ENCODE data around the gene STX17. TPM values are rescaled to one million over a fixed set of nuclear protein-coding genes. Genes with fewer than 3 reads are reported as not detected.

Gene STX17
- total RNA-seq, 1 experiment from 2014 or later = 24.6 TPM

- H3K27ac ChIP-seq (ENCODE audit: low read depth, low read length) = no peak overlapping the region
- TF ChIP-seq, protein P1, sequence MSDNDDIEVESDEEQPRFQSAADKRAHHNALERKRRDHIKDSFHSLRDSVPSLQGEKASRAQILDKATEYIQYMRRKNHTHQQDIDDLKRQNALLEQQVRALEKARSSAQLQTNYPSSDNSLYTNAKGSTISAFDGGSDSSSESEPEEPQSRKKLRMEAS (IDR thresholded peaks at IDR 0.05) = peak; percentile 61
- TF ChIP-seq, protein P2, sequence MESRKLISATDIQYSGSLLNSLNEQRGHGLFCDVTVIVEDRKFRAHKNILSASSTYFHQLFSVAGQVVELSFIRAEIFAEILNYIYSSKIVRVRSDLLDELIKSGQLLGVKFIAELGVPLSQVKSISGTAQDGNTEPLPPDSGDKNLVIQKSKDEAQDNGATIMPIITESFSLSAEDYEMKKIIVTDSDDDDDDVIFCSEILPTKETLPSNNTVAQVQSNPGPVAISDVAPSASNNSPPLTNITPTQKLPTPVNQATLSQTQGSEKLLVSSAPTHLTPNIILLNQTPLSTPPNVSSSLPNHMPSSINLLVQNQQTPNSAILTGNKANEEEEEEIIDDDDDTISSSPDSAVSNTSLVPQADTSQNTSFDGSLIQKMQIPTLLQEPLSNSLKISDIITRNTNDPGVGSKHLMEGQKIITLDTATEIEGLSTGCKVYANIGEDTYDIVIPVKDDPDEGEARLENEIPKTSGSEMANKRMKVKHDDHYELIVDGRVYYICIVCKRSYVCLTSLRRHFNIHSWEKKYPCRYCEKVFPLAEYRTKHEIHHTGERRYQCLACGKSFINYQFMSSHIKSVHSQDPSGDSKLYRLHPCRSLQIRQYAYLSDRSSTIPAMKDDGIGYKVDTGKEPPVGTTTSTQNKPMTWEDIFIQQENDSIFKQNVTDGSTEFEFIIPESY (IDR thresholded peaks at IDR 0.05; ENCODE audit: extremely low read depth, insufficient replicate concordance, low read length) = no peak
- no peaks in the 10 kb centered on the region for H3K9me2 ChIP-seq (ENCODE audit: insufficient read depth)
- H3K9ac ChIP-seq (ENCODE audit: low read length) = peak overlapping the region; percentile 30
- no peaks in the 10 kb centered on the region for H3K9me3 ChIP-seq (ENCODE audit: control insufficient read depth in 1 of 2, insufficient read depth in 1 of 2, low read depth in 1 of 2, low read length in 2 of 2)
- CTCF ChIA-PET = no interaction called here
- H3K27me3 ChIP-seq (ENCODE audit: insufficient read depth, low read length) = no peaks in the 10 kb centered on the region
- no peaks in the 10 kb centered on the region for H4K20me1 ChIP-seq (ENCODE audit: insufficient read depth)
- H3K4me1 ChIP-seq (ENCODE audit: control insufficient read depth in 1 of 2, insufficient read depth in 2 of 2, low read length in 2 of 2) = peaks cover 3 to 16% of the 10 kb centered on the region in 2 experiments; a peak in 3 of 4 replicates
- ATAC-seq (peak; percentile 12), DNase-seq (ENCODE audit: low read depth, low spot score) (no peak)
- H3K36me3 ChIP-seq (ENCODE audit: control insufficient read depth in 1 of 2, insufficient read depth in 2 of 2, low read length in 2 of 2) = no peaks in the 10 kb centered on the region
- RAD21 ChIA-PET (ENCODE audit: low non-redundant PET in 1 of 2, low total read pairs in 2 of 2, uncharacterized antibody in 2 of 2, unreplicated experiment in 2 of 2) = no interaction called here
- POLR2A ChIA-PET = interaction anchor here (0.6 kb wide), 1 partner anchor 84 kb away, joined by 3 read pairs; the partner anchor contains the start of gene NR4A3
- peak overlapping the region; percentile 96 for H2AFZ ChIP-seq (ENCODE audit: low read depth, low read length, poor library complexity, severe bottlenecking)
- BruUV-seq (replicated peaks) = TSS peak; percentile 79
- H3K79me2 ChIP-seq (ENCODE audit: insufficient read depth, low read length) = peaks cover 23% of the 10 kb centered on the region
- peak overlapping the region; percentile 76 for H3K4me2 ChIP-seq (ENCODE audit: low read length)
- intact Hi-C loops (cut with micrococcal nuclease) = loop anchor here (2.0 to 5.0 kb wide), 2 partner anchors 85 to 691 kb away; partner anchors contain the start of gene NR4A3
- H3K4me3 ChIP-seq (replicated peaks in 1 of 2; ENCODE audit: low read depth in 1 of 2, low read length in 2 of 2) = peak overlapping the region; percentile 68 to 82
Measured at GRCh38 chr9:99905833-99906402, 536 bp upstream of the STX17 start.

- H3K27ac ChIP-seq (ENCODE audit: low read depth, low read length) = peak overlapping the region; percentile 79
- no peaks in the 10 kb centered on the region for H3K36me3 ChIP-seq (ENCODE audit: control insufficient read depth in 1 of 2, insufficient read depth in 2 of 2, low read length in 2 of 2)
- H3K4me3 ChIP-seq (replicated peaks in 1 of 2; ENCODE audit: low read depth in 1 of 2, low read length in 2 of 2) = peak overlapping the region; percentile 68 to 82
- ChIA-PET RAD21 (ENCODE audit: low non-redundant PET in 1 of 2, low total read pairs in 2 of 2, uncharacterized antibody in 2 of 2, unreplicated experiment in 2 of 2) (no interaction called here), POLR2A (no interaction called here), CTCF (no interaction called here)
- TF ChIP-seq ZFX (IDR thresholded peaks at IDR 0.05) (no peak), SIN3A (IDR thresholded peaks at IDR 0.05; ENCODE audit: low read depth) (0 out of 2 replicates have a peak, but pooled peaks have one; percentile 23)
- no TSS peak for BruUV-seq (replicated peaks)
- H3K9me3 ChIP-seq (ENCODE audit: control insufficient read depth in 1 of 2, insufficient read depth in 1 of 2, low read depth in 1 of 2, low read length in 2 of 2) = no peaks in the 10 kb centered on the region
- peaks cover 3 to 16% of the 10 kb centered on the region in 2 experiments; a peak in 3 of 4 replicates for H3K4me1 ChIP-seq (ENCODE audit: control insufficient read depth in 1 of 2, insufficient read depth in 2 of 2, low read length in 2 of 2)
- intact Hi-C loops (cut with micrococcal nuclease) = loop anchor here (2.0 to 5.0 kb wide), 2 partner anchors 86 to 690 kb away; partner anchors contain the start of gene NR4A3
- no peaks in the 10 kb centered on the region for H3K27me3 ChIP-seq (ENCODE audit: insufficient read depth, low read length)
- H3K9me2 ChIP-seq (ENCODE audit: insufficient read depth) = no peaks in the 10 kb centered on the region
- ATAC-seq = no peak
- peak overlapping the region; percentile 88 for H3K9ac ChIP-seq (ENCODE audit: low read length)
- H4K20me1 ChIP-seq (ENCODE audit: insufficient read depth) = no peaks in the 10 kb centered on the region
- no peak overlapping the region for H2AFZ ChIP-seq (ENCODE audit: low read depth, low read length, poor library complexity, severe bottlenecking)
- peak overlapping the region; percentile 76 for H3K4me2 ChIP-seq (ENCODE audit: low read length)
- peaks cover 23% of the 10 kb centered on the region for H3K79me2 ChIP-seq (ENCODE audit: insufficient read depth, low read length)
- no peak for DNase-seq (ENCODE audit: low read depth, low spot score)
Measured at GRCh38 chr9:99907208-99907532, 716 bp downstream of the STX17 start.
